GM21447 (cell line): ENCODE measurements around the gene UGT1A10.

Experiments used
- ATAC-seq: cut with Tn5 transposase; IDR thresholded peaks from one replicate; pipeline ENCODE4 v1.9.1; 2021; ENCODE audit not compliant: unreplicated experiment

UGT1A10 gene

GRCh38 chr2:233768076-233768475 is 131.8 kb downstream of the UGT1A10 start:
- ATAC-seq: no peak

DNA sequence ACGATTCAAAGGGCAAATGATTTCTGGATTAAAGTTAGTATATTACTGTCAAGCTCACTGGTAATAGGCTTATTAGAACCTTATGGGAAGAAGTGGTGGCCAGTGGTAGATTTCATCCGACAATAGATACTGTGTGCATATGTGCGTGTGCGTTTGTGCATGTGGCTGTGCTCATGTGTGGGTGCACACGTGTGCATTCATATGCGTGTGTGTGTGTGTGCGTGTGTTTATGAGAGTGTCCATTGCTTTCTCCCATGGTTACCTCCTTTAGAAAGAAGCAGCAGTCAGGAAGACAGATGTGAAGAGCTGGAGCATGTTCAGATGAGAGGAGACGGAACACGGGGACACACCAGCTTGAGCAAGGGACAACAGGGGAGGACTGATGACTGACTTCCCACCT is 133.0 kb downstream of the UGT1A10 start:
- ATAC-seq: no peak

- no peak for ATAC-seq
These were observed 135.9 kb downstream of the UGT1A10 start for GRCh38 chr2:233772153-233772552.

GRCh38 chr2:233772583-233772982 is 136.3 kb downstream of the UGT1A10 start:
- no peak for ATAC-seq

DNA sequence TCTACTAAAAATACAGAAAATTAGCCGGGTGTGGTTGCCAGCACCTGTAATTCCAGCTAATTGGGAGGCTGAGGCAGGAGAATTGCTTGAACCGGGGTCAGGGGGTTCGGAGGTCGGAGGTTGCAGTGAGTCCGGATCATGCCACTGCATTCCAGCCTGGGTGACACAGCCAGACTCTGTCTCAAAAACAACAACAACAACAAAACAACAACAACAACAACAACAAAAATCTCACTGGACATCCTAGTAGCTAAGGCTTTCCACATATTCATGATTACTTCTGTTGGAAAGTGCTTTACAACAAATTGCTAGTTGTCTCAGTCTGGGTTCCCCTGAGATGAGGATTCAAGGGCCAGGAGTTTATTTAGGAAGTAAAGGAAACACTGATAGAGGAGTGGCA is 137.6 kb downstream of the UGT1A10 start:
- no peak for ATAC-seq

DNA sequence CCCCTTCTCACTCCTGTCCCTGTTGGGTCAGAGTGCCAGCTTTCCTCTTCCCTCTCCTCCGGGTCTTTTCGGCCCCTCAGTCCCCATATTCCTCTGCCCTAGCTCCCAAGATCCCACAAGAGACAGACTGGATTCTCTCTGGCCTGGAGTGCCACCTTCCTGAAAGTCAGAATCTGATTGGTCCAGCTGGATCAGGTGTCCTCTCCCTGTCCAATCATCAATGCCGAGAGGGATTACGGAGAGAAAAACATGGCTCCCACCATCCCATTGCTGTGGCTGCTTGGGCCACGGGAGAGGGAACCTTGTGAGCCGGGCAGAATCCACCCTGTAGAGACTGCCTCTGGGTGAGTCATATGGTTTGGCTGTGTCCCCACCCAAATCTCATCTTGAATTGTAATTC is 139.2 kb downstream of the UGT1A10 start:
- ATAC-seq: no peak

GRCh38 chr2:233778030-233778429 is 141.8 kb downstream of the UGT1A10 start, which contains the start of gene MROH2A:
TSS of gene MROH2A (plus strand) at chr2:233778330. CDS start at chr2:233779359, 1,029 bp downstream.
- ATAC-seq: no peak

- ATAC-seq: no peak
These were observed 143.5 kb downstream of the UGT1A10 start for GRCh38 chr2:233779722-233780121.

GRCh38 chr2:233780771-233781170 is 144.5 kb downstream of the UGT1A10 start:
- no peak for ATAC-seq

DNA sequence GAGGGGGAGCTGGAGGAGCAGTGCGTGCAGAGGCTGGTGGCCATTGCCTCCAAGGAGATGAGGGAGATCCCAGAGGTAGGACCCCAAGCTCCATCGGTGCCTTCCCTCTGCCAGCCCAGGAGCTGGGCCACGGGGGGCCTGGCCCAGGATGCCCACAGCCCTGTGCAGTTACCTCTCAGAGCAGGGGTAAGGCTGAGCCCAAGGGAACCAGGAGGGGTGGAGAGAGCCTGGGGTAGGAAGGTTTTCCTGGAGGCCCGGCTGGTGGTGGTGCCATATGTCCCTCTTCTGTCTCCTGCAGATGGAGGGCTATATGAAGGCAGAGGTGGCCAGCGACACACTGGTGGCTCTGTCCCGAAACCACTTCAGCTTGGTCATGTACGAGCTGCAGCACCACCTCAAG is 153.3 kb downstream of the UGT1A10 start:
- no peak for ATAC-seq

DNA sequence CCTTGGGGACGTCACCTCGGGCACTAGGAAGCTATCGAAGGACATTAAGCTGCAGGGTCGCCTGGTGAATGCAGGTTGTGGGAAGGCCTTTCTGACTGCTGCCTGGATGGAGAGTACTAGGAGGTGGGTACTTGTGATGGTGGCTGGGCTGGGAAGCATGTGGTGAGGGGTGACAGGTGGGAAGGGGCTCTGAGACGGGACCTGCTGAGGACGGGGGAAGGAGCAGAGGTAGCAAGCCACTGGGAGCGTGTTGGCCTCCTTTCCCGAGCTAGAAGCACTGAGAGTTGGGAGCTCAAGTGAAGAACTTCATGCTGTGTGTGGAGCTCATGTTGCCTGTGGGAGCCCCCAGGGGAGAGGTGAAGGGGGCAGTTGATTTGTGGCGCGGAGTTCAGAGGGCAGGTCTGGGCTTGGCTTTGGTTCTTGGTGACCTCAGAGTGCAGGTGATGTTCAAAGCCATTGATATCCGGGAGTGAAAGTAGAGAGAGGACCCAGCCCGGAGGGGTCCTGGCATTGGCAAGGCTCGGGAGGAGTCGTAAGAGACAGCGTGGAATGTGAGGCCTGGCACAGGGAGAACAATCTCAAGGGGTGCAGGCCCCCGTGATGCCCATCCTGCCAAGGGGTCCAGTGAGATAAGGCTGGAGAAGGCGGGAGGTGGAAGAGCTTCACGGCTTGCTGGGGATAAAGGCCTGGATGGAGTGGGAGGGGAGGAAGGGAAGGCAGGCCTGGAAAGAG is 155.1 kb downstream of the UGT1A10 start:
- ATAC-seq: no peak

DNA sequence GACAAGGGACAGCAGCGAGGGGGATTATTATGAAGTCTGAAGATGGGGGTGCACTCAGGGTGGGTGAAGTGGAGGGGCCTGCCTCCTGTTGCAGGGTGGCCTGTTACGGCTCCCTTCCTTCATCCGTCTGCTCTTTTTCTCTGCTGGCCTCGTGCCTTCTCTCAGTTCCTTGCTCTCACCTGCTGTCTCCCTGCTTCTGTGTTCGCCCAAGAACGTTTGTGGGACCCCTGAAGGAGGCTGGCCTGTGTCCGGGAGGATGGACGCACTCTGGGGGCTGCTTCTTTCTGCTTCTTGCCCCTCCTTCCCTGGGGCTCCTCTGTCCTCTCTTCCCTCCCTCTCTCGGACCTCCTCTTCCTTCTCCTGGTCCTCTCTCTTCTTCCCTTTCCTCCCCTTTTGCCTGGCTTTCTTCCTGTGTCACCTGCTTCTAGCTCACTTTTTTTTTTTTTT is 155.7 kb downstream of the UGT1A10 start:
- no peak for ATAC-seq

DNA sequence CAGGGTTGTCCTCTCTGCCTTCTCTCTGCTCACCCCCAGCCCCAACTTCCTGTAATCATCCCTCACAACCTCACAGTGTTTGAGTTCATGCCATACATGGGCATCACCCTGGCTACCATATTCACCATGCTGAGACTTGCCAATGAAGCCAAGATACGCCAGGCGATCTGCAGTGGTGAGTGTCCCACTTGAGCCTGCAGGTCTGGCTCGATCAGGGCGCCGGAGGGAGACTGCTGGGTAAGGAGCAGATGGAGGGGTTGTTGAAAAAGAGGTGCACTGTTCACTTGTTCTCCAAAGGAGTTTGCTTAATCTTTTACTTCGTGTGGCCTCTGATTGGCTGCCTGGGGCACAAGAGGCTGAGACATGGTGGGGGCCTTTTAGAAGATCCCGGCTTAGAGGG is 156.5 kb downstream of the UGT1A10 start:
- ATAC-seq: no peak

GRCh38 chr2:233793465-233794127 is 157.3 kb downstream of the UGT1A10 start:
- no peak for ATAC-seq

DNA sequence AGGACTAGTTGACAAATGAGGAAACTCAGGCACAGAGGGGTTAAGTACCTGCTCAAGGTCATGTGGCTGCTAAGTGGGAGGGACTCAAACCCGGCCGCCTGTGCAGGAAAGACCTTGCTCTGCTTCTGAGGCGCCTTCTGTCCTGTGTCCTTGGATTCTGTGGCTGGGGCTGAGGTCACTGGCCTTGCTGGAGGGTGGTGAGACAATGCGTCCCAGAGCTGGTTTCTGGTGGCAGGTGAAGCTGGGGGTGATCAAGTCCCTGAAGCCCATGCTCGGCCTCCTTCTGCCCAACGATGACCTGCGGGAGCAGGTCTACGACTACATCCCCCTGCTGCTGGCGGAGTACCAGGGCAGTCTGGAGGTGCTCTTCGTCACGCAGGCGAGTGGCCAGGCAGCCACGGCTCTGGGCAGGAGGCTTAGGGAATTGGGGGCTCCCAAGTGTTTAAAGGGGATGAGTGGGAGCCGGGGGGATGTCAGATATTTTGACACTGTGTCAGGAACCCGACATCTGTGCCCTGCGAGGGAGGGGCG is 157.9 kb downstream of the UGT1A10 start:
- ATAC-seq: no peak

- no peak for ATAC-seq
These were observed 159.5 kb downstream of the UGT1A10 start for GRCh38 chr2:233795735-233796171.

GRCh38 chr2:233796254-233796653 is 160.0 kb downstream of the UGT1A10 start:
- ATAC-seq: no peak

- ATAC-seq: no peak
These were observed 162.3 kb downstream of the UGT1A10 start for GRCh38 chr2:233798335-233799086.

DNA sequence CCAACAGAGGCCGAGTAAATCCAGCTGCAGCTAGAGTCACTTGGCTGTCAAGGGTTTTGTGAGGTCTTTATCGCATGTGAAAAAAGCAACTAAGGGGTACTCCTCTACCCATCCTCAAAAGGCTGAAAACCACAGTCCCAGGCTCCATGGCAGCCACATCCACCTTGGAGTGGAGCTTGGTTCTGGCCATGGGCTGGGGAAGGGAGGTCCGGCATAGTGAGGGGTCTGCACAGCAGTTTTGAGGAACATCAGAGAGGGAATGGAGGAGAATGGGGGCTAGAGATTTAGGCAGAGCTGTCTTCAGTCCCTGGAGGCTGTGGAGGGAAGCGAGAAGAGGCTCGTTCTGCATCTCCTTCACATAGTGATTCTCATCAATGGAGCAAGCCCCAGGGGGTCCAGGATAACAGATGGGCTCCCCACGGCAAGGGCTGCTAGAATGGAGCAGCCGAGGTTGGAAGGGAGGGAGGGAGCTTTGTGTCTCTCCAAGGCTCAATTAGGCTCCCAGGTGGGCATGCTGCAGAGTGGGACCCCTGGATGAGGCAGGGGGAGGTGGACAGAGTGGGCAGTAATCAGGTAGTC is 162.9 kb downstream of the UGT1A10 start:
- ATAC-seq: no peak

DNA sequence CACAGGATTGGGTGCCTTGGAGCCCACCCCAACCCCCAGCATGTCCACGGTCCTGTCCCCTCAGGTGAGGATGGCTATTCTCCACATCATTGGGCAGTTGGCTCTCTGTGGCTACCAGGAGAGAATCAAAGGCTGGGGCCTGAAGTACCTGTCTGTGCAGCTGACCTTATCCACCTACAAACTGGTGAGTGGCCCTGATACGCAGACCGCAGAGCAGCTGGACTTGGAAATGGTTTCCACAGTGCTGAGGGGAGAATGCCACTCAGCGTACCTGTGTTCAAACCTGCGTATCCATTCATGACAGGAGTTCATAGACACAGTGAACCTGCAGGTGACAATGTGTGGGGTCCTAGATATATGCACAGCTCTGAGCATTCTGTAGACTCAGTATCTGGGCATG is 163.5 kb downstream of the UGT1A10 start:
- ATAC-seq: no peak

GRCh38 chr2:233800208-233800607 is 164.0 kb downstream of the UGT1A10 start:
- no peak for ATAC-seq
